Liver (tissue), 9 donors: ENCODE measurements around the gene PERCC1. TPM values are rescaled to one million over a fixed set of nuclear protein-coding genes. Genes with fewer than 3 reads are reported as not detected.

Experiments
- DNase-seq: peaks from one replicate; pipeline ENCODE4 v3.0.0-alpha.2; 2017; ENCODE audit warnings: low spot score
- H3K27ac ChIP-seq, 2 donors: one replicate each; pipeline ENCODE4 v1.7.0; 2013; ENCODE audit warnings: inconsistent platforms in 2 of 2, low read length in 2 of 2, control low read depth in 1 of 2, low read depth in 1 of 2, mild to moderate bottlenecking in 1 of 2
- H3K27me3 ChIP-seq, 4 donors: one replicate each; pipeline versions ENCODE4 v1.6.1 to v1.7.0; 2013; ENCODE audit warnings: low read length in 3 of 4, inconsistent platforms in 1 of 4, mild to moderate bottlenecking in 1 of 4, moderate library complexity in 1 of 4; ENCODE audit not compliant: control insufficient read depth in 4 of 4, insufficient read depth in 4 of 4
- H3K36me3 ChIP-seq, 4 donors: one replicate each; pipeline versions ENCODE4 v1.6.1 to v1.7.0; 2013; ENCODE audit warnings: low read length in 3 of 4, mild to moderate bottlenecking in 3 of 4, low read depth in 1 of 4, moderate library complexity in 1 of 4; ENCODE audit not compliant: control insufficient read depth in 4 of 4, insufficient read depth in 3 of 4
- H3K4me1 ChIP-seq, 4 donors: one replicate each; pipeline versions ENCODE4 v1.6.1 to v1.7.0; 2013; ENCODE audit warnings: low read length in 3 of 4, mild to moderate bottlenecking in 3 of 4, moderate library complexity in 1 of 4; ENCODE audit not compliant: control insufficient read depth in 4 of 4, insufficient read depth in 4 of 4
- H3K4me3 ChIP-seq, 3 donors: one replicate each; pipeline versions ENCODE4 v1.6.1 to v1.7.0; 2013; ENCODE audit warnings: low read length in 3 of 3, control low read depth in 1 of 3, low read depth in 1 of 3, mild to moderate bottlenecking in 1 of 3
- H3K9ac ChIP-seq, 2 donors: one replicate each; pipeline ENCODE4 v1.7.0; 2013; ENCODE audit warnings: low read length in 2 of 2, mild to moderate bottlenecking in 2 of 2, moderate library complexity in 2 of 2, control low read depth in 1 of 2, low read depth in 1 of 2
- H3K9me3 ChIP-seq, 4 donors: one replicate each; pipeline versions ENCODE4 v1.6.1 to v1.7.0; 2013; ENCODE audit warnings: low read length in 3 of 4; ENCODE audit not compliant: control insufficient read depth in 4 of 4
- FOXA1 ChIP-seq: IDR thresholded peaks from 2 replicates; pipeline ENCODE4 v1.6.1; 2016; ENCODE audit warnings: antibody characterized with exemption
- FOXA2 ChIP-seq: IDR thresholded peaks from 2 replicates; pipeline ENCODE4 v1.6.1; 2016; ENCODE audit warnings: antibody characterized with exemption
- GABPA ChIP-seq, 2 donors: IDR thresholded peaks in 1 of 2; conservative IDR thresholded peaks in 1 of 2; 2 replicates each; pipeline ENCODE4 v1.6.1; 2016; ENCODE audit warnings: antibody characterized with exemption in 2 of 2, mild to moderate bottlenecking in 1 of 2, moderate library complexity in 1 of 2
- HNF4A ChIP-seq, 2 donors: conservative IDR thresholded peaks; 2 replicates each; pipeline ENCODE4 v1.6.1; 2016; ENCODE audit warnings: antibody characterized with exemption in 2 of 2, mild to moderate bottlenecking in 2 of 2
- JUND ChIP-seq, 2 donors: IDR thresholded peaks; 2 replicates each; pipeline ENCODE4 v1.6.1; 2016; ENCODE audit warnings: antibody characterized with exemption in 2 of 2
- RAD21 ChIP-seq, 2 donors: IDR thresholded peaks; 2 replicates each; pipeline ENCODE4 v1.6.1; 2016; ENCODE audit warnings: antibody characterized with exemption in 2 of 2, mild to moderate bottlenecking in 2 of 2
- RXRA ChIP-seq, 2 donors: IDR thresholded peaks; 2 replicates each; pipeline ENCODE4 v1.6.1; 2017 to 2018; ENCODE audit warnings: antibody characterized with exemption in 2 of 2, mild to moderate bottlenecking in 1 of 2
- SP1 ChIP-seq: IDR thresholded peaks from 2 replicates; pipeline ENCODE4 v1.6.1; 2018; ENCODE audit warnings: antibody characterized with exemption, mild to moderate bottlenecking
- TAF1 ChIP-seq: conservative IDR thresholded peaks from 2 replicates; pipeline ENCODE4 v1.6.1; 2016; ENCODE audit warnings: antibody characterized with exemption, mild to moderate bottlenecking
- YY1 ChIP-seq: IDR thresholded peaks from 2 replicates; pipeline ENCODE4 v1.6.1; 2016; ENCODE audit warnings: antibody characterized with exemption, mild to moderate bottlenecking
- WGBS: extraction: QIAGEN DNeasy Blood & Tissue Kit; methylation state at CpG from one replicate; pipeline ENCODE4 v1.1.7; 2013; 5-methylcytosine and 5-hydroxymethylcytosine counted together
- polyA plus RNA-seq, 2 donors: library from polyadenylated mRNA; stranded (reverse) in 1 of 2; unstranded in 1 of 2; fragments of 200-250 nt in 1 of 2; fragments of >200 nt in 1 of 2; fragmentation: Nextera tagmentation in 1 of 2; extraction: Ambion mirVana in 1 of 2; gene quantifications; one replicate each; pipeline versions ENCODE4 v1.2.1 to v1.2.3, GENCODE V29; 2013 to 2015
- total RNA-seq, 2 donors: library from RNA; depleted of rRNA; stranded (reverse); fragments of >200 nt; gene quantifications; one replicate each; pipeline ENCODE4 v1.2.3, GENCODE V29; 2014
- TF ChIP-seq, protein P1 (sequence below): IDR thresholded peaks from 2 replicates; pipeline ENCODE4 v1.6.1; 2016; ENCODE audit warnings: antibody characterized with exemption
- TF ChIP-seq, protein P2 (sequence below): IDR thresholded peaks from 2 replicates; pipeline ENCODE4 v1.6.1; 2016; ENCODE audit warnings: antibody characterized with exemption, mild to moderate bottlenecking
- TF ChIP-seq, protein P3 (sequence below): fragments of 150-350 bp; IDR thresholded peaks from 2 replicates; pipeline ENCODE4 v1.5.1; 2017; ENCODE audit warnings: improper control_type of control experiment, low read depth, low read length; ENCODE audit not compliant: missing input control
- donor health status: healthy.
- donor health status: healthy.
- donor health status: healthy.
- donor health status: healthy.
- donor health status: healthy.

Gene PERCC1
- total and polyA plus RNA-seq, 4 donors, result 0.50 to 4.7 TPM; not detected in 2

DNA sequence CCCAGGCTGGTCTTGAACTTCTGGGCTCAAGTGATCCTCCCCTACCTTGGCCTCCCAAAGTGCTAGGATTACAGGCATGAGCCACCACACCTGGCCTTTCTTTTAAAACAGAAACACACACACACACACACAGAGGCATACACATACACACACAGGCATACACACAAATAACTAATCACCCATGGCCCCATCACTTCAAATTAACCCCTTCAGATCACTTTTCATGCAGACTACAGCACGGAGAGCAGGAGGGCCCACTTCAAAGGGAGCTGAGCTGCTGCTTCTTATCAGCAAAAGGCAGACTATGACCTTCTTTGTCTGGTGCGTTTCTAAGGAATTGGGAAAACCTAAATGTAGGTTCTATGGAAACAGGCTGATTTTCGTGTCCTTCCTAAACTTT is 42.1 kb downstream of the PERCC1 start (continued):
- TF ChIP-seq FOXA1, result no peak

DNA sequence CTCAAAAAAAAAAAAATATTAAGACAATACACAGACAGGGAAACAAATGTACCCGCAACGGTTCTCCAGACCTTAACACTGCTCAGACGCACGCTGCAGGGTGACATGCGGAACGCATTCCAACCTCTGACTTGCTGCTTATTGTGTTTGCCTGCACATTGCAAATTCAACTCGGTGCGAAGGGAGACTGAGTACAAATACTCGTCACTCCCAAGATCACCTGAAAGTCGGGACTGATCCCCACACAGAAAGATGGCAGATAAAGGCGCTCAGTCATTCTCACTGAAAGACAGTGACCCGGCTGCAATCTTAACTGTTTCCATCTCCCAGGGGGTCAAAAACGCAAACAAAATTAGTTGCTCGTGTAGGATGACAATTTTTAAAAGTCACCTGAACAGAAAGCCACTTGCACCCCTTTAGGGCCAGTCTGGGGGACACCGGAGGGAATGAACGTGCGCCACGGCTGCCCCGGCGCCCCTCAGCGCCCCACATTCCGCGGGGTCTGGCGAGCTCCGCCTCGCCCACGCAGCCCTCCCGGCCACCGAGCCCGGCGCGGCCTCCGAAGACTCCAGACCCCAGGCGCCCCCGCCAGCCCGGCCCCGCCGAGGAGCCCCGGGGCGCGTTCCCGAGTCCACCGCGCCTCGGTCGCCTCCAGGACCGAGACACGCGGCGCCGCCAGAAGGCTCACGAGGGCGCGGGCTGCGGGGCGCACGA is 43.4 kb downstream of the PERCC1 start:
- Histone ChIP-seq H3K27ac (no peak overlapping the region), H3K4me1 (peaks cover 13 to 35% (median 24%) of the 10 kb centered on the region in 4 donors), H3K27me3 (no peaks in the 10 kb centered on the region), H3K4me3 (peak overlapping the region; percentile 51 to 94 (median 94)), H3K36me3 (no peaks in the 10 kb centered on the region), H3K9ac (peak overlapping the region; percentile 66 to 72), H3K9me3 (peaks cover 0 to 1% (median 0%) of the 10 kb centered on the region in 4 donors)
- WGBS, result 12% methylated on average over 57 of the region's 57 CpGs
- no peak for DNase-seq
- TF ChIP-seq JUND (IDR thresholded peaks at IDR 0.05) (no peak), FOXA1 (no peak), FOXA2 (no peak), RAD21 (IDR thresholded peaks at IDR 0.05) (no peak), HNF4A (conservative IDR thresholded peaks at IDR 0.05) (no peak), SP1 (no peak), TAF1 (no peak), YY1 (no peak)
- TF ChIP-seq, protein P1, sequence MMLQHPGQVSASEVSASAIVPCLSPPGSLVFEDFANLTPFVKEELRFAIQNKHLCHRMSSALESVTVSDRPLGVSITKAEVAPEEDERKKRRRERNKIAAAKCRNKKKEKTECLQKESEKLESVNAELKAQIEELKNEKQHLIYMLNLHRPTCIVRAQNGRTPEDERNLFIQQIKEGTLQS, result no peak
- TF ChIP-seq, protein P2, sequence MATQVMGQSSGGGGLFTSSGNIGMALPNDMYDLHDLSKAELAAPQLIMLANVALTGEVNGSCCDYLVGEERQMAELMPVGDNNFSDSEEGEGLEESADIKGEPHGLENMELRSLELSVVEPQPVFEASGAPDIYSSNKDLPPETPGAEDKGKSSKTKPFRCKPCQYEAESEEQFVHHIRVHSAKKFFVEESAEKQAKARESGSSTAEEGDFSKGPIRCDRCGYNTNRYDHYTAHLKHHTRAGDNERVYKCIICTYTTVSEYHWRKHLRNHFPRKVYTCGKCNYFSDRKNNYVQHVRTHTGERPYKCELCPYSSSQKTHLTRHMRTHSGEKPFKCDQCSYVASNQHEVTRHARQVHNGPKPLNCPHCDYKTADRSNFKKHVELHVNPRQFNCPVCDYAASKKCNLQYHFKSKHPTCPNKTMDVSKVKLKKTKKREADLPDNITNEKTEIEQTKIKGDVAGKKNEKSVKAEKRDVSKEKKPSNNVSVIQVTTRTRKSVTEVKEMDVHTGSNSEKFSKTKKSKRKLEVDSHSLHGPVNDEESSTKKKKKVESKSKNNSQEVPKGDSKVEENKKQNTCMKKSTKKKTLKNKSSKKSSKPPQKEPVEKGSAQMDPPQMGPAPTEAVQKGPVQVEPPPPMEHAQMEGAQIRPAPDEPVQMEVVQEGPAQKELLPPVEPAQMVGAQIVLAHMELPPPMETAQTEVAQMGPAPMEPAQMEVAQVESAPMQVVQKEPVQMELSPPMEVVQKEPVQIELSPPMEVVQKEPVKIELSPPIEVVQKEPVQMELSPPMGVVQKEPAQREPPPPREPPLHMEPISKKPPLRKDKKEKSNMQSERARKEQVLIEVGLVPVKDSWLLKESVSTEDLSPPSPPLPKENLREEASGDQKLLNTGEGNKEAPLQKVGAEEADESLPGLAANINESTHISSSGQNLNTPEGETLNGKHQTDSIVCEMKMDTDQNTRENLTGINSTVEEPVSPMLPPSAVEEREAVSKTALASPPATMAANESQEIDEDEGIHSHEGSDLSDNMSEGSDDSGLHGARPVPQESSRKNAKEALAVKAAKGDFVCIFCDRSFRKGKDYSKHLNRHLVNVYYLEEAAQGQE, result no peak
- TF ChIP-seq, protein P3, sequence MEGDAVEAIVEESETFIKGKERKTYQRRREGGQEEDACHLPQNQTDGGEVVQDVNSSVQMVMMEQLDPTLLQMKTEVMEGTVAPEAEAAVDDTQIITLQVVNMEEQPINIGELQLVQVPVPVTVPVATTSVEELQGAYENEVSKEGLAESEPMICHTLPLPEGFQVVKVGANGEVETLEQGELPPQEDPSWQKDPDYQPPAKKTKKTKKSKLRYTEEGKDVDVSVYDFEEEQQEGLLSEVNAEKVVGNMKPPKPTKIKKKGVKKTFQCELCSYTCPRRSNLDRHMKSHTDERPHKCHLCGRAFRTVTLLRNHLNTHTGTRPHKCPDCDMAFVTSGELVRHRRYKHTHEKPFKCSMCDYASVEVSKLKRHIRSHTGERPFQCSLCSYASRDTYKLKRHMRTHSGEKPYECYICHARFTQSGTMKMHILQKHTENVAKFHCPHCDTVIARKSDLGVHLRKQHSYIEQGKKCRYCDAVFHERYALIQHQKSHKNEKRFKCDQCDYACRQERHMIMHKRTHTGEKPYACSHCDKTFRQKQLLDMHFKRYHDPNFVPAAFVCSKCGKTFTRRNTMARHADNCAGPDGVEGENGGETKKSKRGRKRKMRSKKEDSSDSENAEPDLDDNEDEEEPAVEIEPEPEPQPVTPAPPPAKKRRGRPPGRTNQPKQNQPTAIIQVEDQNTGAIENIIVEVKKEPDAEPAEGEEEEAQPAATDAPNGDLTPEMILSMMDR, result no peak

DNA sequence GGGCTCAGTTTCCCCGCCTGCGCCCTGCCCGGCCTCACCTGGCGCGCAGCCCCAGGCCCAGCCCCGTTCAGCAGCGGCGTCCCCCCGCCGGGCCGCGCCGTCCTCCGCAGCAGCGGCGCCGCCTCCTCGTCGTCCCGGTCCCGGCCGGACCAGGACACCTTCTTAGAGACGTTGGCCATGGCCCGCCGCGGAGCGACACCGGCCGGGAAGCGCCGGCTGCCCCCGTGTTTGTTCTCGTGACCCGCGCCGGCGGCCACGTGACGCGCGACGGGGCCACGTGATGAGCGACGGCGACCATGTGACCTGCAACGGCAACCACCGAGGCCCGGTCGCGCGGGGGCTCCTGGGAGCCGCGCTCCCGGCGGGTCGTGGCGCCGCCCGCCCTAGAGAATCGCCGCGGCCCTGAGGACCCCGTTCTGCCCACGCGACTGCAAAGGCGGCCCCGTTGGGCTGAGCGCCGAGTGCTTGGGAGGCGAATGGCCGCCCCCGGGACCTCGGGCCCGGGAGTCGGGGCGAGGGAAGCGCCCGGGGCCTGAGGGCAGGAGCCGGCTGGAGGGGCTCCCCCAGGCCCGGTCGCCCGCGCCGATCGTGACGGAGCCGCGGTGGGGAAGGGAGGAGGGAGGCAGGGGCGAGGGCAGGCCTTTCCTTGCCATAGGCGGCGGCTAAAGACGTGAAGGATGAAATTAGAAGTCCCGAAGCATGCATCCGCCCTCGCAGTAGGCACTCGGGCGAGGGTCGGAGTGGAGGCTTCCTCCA is 44.1 kb downstream of the PERCC1 start, which contains the start of gene CLCN7:
TSS of gene CLCN7 (minus strand) at position 233 of the 756 bp plus-strand sequence. CDS start at position 179, 54 bp downstream.
- no peak for TF ChIP-seq FOXA2
- TF ChIP-seq JUND (IDR thresholded peaks at IDR 0.05), result no peak
- TF ChIP-seq YY1, result no peak
- no peak for TF ChIP-seq RXRA (IDR thresholded peaks at IDR 0.05)
- TF ChIP-seq GABPA (IDR thresholded peaks at IDR 0.05 in 1 of 2, conservative IDR thresholded peaks at IDR 0.05 in 1 of 2), result peak in 1 of 2 donors; percentile 65
- peaks cover 0 to 1% (median 0%) of the 10 kb centered on the region in 4 donors for H3K9me3 ChIP-seq
- H3K9ac ChIP-seq, result peak within 1 kb of the TSS; percentile 66 to 72
- H3K36me3 ChIP-seq, result no peaks in the 10 kb centered on the region
- peak within 1 kb of the TSS; percentile 68 to 72 for H3K27ac ChIP-seq
- peak; percentile 90 for DNase-seq
- H3K4me1 ChIP-seq, result peaks cover 13 to 35% (median 24%) of the 10 kb centered on the region in 4 donors
- H3K27me3 ChIP-seq, result no peaks in the 10 kb centered on the region
- H3K4me3 ChIP-seq, result peak within 1 kb of the TSS; percentile 51 to 94 (median 94)
- 2% methylated on average over 99 of the region's 99 CpGs for WGBS
